GM21367 (cell line): ENCODE data around the gene CIB1.
"Not testable (repeated sequence)": the region's sequence is repeated elsewhere in the genome, so short reads cannot be mapped to it uniquely, and the experiment has no call there.

Source experiments
- ATAC-seq: cut with Tn5 transposase; IDR thresholded peaks from one replicate; pipeline ENCODE4 v1.9.1; 2021; ENCODE audit not compliant: unreplicated experiment

The CIB1 gene

DNA sequence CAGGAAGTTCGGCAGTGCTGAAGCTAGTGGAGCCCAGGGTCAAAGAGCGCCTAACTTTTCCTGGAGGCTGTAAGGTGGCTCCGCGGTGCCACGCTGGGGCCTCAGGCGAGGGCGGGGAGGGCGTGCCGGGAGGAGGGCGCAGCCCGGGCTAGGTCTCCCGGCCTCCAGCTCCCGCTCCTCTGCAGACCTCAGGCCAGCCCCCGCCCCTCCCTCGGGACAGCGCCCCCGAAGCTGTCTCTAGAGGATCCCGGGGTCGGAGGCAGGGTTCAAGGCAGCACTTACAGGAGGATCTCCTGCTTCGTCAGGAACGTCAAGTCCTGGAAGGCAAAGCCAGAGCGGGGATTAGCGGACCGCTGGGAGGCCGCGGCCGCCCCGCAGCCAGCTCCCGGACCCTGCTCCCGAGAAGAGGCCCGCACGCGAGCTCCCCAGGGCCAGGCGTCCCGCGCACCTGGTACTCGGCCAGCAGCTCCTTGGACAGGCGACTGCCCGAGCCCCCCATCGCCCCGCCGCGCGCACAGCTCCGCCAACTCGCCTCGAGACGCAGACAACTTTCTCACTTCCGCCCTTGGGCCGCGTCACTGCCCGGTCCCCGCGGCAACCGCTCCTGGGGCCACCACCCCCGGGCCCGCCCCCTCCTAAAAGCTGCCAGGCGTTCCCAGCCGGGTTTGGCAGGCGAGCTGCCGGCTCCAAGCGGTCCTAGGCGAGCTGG, at the start of gene CIB1:
TSS of gene CIB1 (minus strand) at position 555 of the 709 bp plus-strand sequence. CDS start at position 499, 56 bp downstream.
- peak; percentile 75 for ATAC-seq

- not testable (repeated sequence) for ATAC-seq
Measured at GRCh38 chr15:90281637-90282036, 47.9 kb upstream of the CIB1 start.

DNA sequence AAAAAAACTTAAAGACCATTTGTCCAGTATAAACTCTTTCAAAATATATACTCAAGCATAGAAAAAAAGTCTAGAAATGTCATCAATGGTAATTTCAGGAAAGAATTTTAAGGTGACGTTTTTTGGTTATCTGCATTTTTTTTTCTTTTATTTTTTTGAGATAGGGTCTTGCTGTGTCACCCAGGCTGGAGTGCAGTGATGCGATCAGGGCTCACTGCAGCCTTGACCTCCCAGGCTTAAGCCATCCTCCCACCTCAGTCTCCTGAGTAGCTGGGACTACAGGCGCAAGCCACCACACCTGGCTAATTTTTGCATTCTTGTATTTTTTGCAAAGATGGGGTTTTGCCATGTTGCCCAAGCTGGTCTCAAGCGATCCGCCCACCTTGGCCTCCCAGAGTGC, 47.0 kb upstream of the CIB1 start:
- not testable (repeated sequence) for ATAC-seq

DNA sequence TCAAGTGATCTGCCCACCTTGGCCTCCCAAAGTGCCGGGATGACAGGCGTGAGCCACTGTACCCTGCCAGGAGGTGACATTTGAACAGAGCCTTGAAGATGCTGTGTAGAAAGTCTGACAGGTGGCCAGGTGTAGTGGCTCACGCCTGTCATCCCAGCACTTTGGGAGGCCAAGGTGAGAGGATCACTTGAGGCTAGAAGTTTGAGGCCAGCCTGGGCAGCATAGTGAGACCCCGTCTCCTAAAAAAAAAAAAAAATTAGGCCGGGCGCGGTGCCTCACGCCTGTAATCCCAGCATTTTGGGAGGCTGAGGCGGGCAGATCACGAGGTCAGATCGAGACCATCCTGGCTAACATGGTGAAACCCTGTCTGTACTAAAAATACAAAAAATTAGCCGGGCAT, 44.7 kb upstream of the CIB1 start:
- not testable (repeated sequence) for ATAC-seq

DNA sequence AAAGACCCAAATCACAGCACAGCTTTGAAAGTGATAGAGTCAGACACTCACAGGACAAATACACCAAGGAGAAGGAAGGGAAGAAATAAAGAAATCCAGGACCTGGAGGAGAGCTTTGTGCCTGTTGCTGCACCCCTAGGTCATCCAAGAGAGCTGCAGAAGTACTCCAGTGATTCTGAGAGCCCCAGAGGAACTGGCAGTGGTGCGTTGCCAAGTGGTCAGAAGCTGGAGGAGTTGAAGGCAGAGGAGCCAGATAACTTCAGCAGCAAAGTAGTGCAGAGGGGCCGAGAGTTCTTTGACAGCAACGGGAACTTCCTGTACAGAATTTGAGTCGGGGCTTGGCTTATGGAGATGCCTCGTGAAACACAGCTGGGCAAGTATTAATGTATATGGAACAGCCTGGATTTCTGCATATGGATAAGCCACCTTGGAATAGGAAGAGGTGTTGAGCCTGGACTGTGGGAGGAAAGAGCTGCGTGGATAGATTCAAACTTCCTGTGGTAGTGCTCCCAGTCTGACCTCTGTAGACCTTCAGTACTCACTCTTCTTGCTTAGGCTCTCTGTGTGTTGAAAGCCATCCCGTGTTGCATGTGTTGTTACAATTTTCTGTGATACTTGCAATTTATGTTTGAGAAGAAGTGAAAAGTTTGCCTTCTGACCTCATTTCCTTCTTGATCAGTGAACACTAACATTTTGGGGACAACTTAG, 37.9 kb upstream of the CIB1 start:
- ATAC-seq: no peak

- no peak for ATAC-seq
Measured at GRCh38 chr15:90270502-90271150, 36.9 kb upstream of the CIB1 start.

DNA sequence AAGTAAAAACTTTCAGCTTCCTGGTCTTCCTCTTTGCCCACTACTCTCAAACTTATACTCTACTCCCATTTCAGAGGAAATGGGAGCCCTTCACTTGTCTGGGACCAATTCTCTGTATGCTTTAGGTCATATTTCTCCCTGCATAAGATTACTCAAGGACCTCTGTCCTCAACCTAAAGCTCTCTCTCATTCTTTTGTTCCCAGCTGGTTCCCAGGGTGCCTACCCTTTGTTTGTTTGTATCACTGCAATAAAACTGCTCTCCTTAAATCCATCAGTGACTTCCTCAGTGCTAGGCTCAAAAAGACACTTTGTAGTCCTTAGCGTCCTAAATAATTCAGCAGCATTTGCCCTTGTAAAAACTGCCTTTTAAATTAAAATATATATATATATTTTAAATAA, 34.7 kb upstream of the CIB1 start:
- ATAC-seq: no peak

DNA sequence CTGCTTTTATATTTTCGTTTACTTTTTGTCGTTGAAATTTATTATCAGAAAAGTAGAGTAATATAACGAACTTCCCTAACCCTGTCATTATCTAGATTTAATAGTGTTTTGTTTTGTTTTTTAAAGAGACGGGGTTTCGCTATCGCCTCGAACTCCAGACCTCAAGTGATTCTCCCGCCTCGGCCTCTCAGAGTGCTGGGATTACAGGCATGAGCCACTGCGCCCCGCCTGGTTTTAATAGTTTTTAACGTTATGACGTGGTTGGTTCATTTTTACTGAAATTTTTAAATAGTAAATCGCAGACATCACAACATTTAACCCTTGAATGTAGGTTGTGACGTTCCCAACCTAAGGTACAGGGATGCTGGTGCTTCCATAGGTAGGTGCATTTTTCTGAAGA, 32.7 kb upstream of the CIB1 start:
- no peak for ATAC-seq

DNA sequence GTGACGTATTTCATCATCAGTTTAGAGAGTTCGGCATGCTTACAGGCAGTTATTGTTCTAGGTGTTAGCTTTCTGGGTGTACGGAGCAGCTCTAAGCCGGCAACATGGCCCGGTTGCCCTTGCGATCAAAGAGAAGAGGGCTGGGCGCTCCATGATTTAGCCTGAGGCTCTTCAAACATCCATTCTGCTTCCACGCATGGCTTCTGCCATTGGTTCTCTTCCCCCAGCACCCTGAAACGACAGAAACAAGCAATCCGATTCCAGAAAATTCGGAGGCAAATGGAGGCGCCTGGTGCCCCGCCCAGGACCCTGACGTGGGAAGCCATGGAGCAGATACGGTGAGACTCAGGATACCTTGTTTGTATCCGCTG, 32.3 kb upstream of the CIB1 start:
- ATAC-seq: no peak

DNA sequence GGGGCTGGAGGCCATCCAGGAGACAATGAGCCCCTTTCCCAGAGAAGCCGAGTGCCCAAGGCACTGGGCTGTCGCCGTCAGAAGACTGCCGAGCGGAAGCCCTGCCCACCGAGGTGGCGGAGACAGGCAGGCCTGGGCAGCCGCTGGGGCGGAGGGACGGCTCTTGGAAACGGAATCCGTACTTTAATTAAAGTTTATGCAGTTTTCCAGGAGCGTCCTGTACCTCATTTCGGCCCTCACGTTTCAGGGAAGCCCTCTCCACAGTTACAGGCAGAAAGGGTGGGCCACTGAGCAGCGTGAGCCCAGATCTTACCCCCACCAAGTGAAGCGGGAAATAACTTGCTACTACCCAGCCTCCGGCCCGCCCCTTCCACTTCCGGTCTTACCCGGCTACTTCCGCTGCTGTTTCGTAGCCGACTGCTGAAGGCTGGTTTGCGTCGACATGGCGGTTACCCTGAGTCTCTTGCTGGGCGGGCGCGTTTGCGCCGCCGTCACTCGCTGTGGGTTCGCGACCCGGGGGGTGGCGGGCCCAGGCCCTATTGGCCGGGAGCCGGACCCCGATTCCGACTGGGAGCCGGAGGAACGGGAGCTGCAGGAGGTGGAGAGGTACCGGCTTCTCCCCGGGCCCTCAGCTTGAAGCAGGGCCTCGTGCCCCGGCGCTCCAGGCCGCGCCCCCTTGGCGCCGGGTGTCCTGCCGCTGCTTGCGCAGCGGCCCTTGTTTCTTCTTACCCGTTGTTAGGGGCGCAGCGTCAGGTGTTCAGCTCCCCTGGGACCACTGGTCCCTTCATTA, 31.7 kb upstream of the CIB1 start, which contains the start of gene NGRN:
TSS of gene NGRN (plus strand) at position 402 of the 790 bp plus-strand sequence. CDS start at position 443, 41 bp downstream.
- ATAC-seq: peak; percentile 83

GRCh38 chr15:90264671-90265070, 30.9 kb upstream of the CIB1 start:
- no peak for ATAC-seq

GRCh38 chr15:90262426-90262825, 28.7 kb upstream of the CIB1 start:
- no peak for ATAC-seq

DNA sequence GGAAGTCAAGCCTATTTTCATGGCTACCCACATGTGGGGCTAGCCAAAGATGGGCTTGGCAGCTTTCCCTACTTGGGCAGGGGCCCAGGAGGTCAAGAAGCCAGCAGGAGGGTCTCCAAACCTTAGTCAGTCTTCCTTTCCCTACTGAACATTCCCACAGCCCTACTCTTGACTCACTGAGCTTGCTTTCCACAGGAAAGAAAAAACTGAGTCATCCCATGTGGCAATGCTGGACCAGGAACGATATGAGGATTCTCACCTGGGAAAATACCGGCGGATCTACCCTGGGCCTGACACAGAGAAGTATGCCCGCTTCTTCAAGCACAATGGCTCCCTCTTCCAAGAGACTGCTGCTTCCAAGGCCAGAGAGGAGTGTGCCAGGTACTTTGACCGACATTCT, 28.1 kb upstream of the CIB1 start:
- ATAC-seq: no peak

- not testable (repeated sequence) for ATAC-seq
Measured at GRCh38 chr15:90260731-90261130, 27.0 kb upstream of the CIB1 start.

DNA sequence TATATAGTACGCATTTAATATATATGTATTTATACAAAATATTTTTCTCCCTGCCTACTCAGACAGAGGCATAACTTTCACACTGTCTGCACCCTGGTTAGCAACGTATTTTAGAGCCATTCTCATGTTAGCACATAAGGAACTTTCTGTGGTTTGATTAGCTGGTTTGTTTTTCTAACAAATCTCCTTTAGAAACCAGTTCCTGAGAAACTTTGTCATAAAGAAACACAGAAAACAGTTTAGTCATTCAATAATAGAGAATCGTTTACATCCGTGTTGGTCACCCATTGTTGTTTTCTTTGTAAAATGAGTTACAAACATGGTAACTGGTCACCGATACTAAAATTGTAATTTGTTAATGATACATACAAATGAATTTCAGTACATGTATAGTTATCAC, 25.8 kb upstream of the CIB1 start:
- peak; percentile 57 for ATAC-seq

DNA sequence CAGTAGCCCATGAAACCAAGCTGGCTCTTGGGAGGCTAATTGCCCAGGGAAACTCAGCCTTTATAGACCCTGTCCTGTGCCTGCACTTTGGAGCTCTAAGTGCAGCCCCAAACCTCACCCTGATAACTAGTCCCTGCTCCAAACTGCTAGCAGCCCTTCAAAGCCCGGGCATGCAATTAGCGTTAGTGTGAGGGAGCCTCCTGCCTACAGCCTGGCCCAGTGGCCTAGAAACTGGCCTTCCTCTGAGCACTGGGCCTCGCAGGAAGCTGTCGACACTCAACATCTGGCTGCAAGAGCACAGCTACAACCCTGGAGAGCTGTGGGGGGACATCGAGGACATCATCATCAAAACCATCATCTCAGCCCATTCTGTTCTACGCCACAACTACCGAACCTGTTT, 24.0 kb upstream of the CIB1 start:
- ATAC-seq: no peak

DNA sequence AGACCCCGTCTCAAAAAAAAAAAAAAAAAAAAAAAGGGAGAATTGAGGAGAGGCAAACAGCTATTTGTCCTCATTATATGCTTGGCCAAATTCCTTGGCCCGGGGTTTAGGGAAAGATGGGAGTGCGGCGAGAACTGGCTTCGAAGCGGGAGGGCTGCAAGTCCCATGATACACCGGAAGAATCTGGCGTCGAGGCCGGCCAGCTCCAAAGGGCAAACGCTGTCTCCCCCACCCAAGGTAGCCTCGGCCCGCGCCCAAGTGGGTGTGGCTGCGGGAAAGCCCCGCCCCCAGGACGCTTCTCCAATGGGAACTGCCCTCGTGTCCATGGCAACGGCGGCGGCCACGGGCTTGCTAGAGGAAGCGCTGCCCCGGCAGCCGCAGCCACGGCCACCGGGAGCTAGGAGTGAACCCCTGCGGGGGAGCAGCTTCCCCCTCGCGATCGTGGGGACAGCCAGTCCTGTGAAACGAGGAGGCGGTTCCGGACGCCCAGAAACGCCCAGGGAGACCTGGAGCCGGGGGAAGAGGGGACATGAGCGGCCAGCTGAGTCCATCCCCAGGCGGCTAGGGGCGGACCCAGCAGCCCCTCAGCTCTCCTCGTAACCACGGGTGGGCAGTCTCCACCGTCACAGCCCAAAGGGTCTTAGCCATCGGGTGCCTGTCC, 15.6 kb upstream of the CIB1 start, which contains the start of gene TTLL13:
TSS of gene TTLL13 (plus strand) at position 354 of the 661 bp plus-strand sequence. CDS start 1,075 bp downstream, outside the sequence.
- ATAC-seq: no peak

GRCh38 chr15:90248789-90249202, 15.1 kb upstream of the CIB1 start:
- no peak for ATAC-seq

DNA sequence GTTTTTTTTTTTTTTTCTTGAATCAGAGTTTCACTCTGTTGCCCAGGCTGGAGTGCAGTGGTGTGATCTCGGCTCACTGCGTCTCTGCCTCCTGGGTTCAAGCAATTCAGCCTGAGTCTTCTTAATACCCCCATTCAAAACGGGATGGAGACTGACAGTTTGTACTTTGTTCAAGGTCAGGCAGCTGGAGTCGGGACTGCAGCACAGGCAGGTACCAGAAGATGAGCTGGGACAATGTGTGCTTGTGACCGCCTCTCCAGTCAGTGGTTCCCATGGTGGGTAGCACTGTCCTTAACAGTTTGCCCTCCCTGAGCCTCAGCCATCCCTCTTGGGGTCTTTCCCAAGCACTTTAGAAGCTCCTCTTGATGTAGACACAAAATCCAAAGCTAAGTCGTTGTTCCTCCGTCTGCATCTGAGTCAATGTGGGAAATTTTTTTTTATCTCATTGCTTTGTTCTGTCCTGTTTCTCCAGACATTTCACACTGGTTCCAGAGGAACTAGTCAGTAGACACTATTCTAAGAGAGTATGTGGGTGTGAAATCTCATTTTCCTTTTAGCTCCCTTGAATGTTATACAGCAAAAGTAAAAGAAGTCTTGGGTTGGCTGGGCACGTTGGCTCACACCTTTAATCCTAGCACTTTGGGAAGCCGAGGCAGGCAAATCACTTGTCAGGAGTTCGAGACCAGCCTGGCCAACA, 10.3 kb upstream of the CIB1 start:
- no peak for ATAC-seq
